ENCODE data around the gene SNRK.
A peak's percentile ranks its signal among the peaks of the same experiment; 100 is the strongest.

The SNRK gene

GRCh38 chr3:43266451-43266850, 19.9 kb upstream of the SNRK start:
- no peak for DNase-seq

GRCh38 chr3:43266995-43267394, 19.3 kb upstream of the SNRK start:
- DNase-seq, result no peak

DNA sequence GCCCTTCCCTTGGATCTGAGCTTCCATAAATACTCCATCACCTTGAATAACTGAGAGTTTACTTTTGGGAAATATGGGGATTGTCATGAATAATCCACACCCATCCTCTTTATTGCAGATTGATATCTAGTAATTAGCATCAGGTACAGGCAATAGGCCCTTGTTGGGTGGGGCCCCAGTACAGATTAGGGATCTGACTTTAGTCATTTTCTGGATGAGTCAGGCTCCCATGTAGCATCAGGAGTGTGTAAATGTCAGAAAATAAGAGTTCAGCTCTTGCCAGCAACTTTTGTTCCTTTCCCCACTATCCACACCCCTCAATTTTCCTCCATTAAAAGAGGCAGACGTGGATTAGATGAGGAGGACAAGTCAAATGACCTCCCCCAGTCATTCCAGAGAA, 17.7 kb upstream of the SNRK start:
- DNase-seq, result no peak

DNA sequence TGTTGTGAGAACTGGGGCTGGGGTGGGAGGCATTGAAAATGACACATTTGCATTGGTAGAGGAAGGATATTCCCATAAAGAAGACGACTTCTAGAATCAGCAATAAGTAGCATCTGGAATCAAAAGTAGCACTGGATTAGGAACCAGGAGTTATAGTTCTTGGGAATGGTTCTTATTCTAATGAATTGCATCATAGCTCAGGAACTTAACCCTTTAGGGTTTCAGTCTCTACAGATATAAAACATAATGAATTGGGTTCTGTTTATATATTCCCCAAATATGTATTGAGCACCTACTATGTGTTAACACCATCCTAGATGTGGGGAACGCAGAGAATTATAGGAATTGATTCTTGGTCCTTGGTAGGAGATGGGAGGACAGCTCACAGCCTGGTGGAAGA, 16.3 kb upstream of the SNRK start:
- no peak for DNase-seq

GRCh38 chr3:43273416-43273815, 12.9 kb upstream of the SNRK start:
- no peak for DNase-seq

DNA sequence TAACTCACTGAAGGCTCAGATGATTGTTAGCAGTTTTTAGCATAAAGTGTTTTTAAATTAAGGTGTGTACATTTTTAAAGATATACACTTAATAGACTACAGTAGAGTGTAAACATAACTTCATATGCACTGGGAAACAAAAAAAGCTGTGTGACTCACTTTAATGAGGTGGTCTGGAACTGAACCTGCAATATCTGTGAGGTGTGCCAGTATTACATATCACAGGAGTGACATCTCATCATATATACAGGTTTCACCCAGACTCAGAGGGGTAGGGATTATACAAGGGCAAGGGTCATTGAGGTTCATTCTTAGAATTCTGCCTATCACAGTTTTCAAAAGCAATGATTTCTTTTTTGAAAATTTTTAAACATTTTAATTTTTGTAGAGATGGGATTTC, 7.3 kb upstream of the SNRK start:
- no peak for DNase-seq

GRCh38 chr3:43279532-43279931, 6.8 kb upstream of the SNRK start:
- no peak for DNase-seq

- no peak for DNase-seq
Observed at GRCh38 chr3:43281020-43281419, 5.3 kb upstream of the SNRK start.

DNA sequence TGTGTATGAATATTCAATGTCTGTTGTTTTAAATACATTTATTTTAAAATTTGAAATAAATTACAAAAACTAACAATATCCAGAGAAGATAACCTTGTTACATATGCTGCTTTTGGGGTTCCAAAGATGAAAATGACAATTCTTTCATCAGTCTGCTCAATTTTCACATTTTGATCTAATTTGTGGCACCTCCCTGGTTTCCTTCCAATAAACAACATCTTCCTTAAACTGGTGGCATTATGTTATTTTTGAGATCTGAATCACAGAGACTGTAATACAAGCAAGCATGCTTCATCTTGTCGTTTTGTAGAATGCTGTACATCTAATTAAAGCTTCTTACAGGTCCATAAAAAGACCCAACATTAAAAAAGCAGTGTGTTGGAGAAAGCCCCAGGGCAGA, 2.2 kb upstream of the SNRK start:
- no peak for DNase-seq

GRCh38 chr3:43285644-43286043, 696 bp upstream of the SNRK start:
- peak; percentile 35 for DNase-seq

GRCh38 chr3:43286841-43287499, 630 bp downstream of the SNRK start:
- DNase-seq, result peak; percentile 76

- no peak for DNase-seq
Observed at GRCh38 chr3:43287500-43287873, 1.1 kb downstream of the SNRK start.

- no peak for DNase-seq
Observed at GRCh38 chr3:43288366-43288765, 2.0 kb downstream of the SNRK start.

DNA sequence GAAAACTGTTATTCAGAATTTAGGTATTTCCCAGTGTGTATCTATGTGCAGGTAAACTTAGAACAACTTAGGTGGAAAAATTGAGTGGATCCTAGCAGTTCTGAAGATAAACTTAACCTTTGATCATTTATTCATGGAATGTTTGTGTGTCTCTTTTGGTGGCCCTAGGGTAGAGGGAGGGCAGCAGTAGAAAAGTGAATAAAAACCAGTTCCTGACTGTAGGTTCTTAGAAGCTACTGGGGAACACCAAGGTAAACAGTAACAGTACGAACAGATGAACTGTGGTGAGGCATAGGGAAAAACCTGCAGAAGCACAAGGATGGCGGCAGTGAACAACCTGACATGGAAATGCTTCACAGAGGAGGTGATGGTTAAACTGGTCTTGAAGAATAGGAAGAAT, 2.5 kb downstream of the SNRK start:
- no peak for DNase-seq

DNA sequence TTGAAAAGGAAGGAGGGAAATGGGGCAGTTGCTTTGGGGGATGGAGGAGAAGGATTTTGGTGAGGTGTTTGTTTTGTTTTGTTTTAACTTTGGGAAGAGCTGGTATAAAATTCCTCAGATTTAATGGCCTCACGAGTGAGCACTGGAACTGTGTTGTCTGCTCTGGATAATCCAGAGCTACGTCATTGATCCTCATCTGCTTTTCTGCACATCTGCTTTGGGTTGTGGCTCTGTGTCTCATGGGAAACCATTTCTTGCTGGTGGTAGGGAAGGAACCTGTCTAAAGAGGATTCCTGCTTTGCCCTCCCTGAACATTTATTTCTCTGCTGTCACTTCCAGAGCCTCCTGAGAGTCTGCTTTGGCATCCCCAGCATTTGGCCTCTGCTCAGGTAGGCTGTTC, 3.1 kb downstream of the SNRK start:
- DNase-seq, result no peak

- DNase-seq, result no peak
Observed at GRCh38 chr3:43289841-43290470, 3.6 kb downstream of the SNRK start.

GRCh38 chr3:43290956-43291355, 4.6 kb downstream of the SNRK start:
- DNase-seq, result no peak

GRCh38 chr3:43291546-43291945, 5.2 kb downstream of the SNRK start:
- no peak for DNase-seq

GRCh38 chr3:43294975-43295374, 8.6 kb downstream of the SNRK start:
- no peak for DNase-seq

DNA sequence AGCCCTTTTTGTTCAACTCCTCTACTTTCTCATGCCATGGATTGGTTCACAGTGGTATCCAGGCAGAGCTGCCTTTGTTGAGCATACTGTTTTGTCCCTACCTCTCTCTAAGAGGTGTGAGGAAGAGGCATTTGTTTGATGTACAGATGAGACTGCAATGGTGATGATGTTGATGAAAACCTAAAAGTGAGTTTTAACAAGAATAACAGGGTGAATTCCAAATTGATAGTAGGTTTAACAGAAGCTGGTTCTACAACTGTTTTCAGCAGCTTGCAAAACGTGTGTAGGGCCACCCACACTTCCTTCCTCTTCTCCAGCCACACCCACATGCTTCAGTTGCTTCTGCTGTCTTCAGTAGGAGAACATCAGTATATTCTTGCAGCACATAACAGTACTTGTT, 10.2 kb downstream of the SNRK start:
- DNase-seq, result no peak

DNA sequence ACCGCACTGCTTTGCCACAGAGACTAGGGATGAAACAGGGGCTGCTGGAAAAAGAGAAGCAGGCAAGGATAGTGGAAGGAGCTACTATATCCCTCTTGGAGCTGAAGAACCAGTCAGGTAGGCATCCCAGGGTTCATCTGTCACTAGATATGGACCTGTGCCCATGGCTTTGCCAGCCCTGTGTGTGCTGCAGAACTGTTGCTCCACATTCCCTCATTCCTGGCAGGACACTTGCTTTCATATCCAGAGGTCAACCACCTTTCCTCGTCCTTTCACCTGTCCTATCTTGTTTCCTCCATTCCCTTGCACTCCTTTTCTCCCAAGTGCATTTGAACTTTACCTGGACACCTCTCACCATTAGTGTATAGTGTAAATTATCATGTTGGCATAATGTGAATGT, 12.0 kb downstream of the SNRK start:
- no peak for DNase-seq

DNA sequence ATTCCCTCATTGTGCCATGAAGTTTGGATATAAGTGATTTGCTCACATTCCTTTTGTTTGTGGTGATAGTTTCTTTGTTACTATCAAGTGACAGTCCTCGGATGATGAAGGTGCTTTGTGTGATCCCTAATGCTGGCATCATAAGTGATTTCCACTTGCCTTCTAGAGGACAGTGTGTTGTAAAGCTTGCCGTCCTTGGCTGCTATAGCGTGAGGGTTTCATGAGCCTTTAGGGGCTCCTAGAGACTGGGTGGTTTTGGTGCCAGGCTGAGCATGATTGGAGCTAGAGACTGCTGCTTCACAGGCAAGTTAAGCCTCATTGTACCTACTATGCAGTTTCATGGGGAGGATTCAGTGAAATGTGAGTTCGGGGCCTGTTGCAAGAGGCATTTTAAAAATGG, 12.4 kb downstream of the SNRK start:
- no peak for DNase-seq

- DNase-seq, result no peak
Observed at GRCh38 chr3:43302116-43302880, 16.0 kb downstream of the SNRK start.

GRCh38 chr3:43304126-43304525, 17.8 kb downstream of the SNRK start:
- no peak for DNase-seq

Data from right kidney (tissue), 1 donor.